G401 (cell line): ENCODE data around the gene TMEM121B. TPM values are rescaled to one million over a fixed set of nuclear protein-coding genes. Genes with fewer than 3 reads are reported as not detected.

Experiments used
- DNase-seq: peaks from one replicate; pipeline ENCODE4 v3.0.0-alpha.2; 2015; ENCODE audit warnings: low spot score
- in situ Hi-C: cut with HindIII; loops from 2 replicates; pipeline ENCODE4 v1.10.0; 2016; ENCODE audit warnings: low sequenced_read_pairs, mixed read lengths
- total RNA-seq: library from RNA; depleted of rRNA; stranded (reverse); fragments of >200 nt; shearing (Covaris generic); gene quantifications from 2 replicates; pipeline ENCODE4 v1.2.3, GENCODE V29; 2014

Gene TMEM121B
- total RNA-seq, 1 experiment from 2014 or later, result 0.75 TPM

DNA sequence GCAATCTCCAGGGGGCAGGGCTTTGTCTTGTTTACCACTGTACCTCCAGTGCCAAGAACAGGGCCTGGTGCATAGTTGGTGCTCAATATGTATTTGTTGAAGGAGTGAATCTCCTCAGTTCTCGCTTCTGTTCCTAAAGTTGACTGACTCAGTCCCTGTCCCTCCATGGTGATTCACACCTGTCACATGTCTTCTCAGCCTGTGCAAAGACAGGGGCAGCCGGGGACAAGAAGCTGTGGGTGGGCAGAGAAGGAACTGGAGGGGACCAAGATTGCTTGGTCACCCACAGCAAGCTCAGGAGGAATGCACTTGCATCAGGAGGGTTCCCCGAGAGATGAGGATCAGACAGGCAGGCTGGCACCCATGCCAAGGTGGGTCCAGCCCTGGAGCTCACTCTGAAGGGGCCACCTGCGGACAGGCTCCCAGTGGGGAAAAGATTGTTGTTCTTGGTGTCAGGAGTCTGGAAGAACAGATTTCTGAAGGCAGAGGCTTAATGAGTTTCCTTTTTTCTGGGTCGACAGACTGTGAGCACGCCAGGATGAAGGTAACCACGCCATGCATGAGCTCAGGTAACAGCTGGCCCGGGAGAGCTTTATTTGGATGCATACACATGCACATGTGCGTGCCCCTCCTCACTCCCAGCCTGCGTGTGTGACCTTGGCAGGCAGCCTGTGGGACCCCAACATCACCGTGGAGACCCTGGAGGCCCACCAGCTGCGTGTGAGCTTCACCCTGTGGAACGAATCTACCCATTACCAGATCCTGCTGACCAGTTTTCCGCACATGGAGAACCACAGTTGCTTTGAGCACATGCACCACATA lies 19.5 kb downstream of the TMEM121B start:
- DNase-seq, result no peak
- in situ Hi-C loops, result no loop called here

DNA sequence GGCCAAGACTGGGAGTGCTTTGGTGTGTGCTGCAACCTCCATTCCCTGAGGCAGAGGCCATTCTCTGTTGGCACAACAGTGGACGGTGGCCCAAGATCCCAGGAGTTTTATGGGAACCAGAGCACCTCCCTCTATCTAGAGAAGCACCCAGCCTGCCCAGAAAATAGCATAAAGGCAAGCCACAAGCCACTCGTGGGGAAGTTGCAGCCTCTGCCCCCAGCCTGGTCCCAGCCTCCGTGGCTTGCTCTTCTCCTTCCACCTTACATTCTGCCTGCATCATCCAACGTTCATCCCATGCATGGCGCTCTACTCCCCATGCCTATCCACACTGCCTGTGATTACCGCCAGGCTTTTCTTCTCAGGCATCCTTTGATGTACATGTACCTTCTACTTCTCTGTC lies 20.5 kb downstream of the TMEM121B start:
- no peak for DNase-seq
- in situ Hi-C loops, result no loop called here

DNA sequence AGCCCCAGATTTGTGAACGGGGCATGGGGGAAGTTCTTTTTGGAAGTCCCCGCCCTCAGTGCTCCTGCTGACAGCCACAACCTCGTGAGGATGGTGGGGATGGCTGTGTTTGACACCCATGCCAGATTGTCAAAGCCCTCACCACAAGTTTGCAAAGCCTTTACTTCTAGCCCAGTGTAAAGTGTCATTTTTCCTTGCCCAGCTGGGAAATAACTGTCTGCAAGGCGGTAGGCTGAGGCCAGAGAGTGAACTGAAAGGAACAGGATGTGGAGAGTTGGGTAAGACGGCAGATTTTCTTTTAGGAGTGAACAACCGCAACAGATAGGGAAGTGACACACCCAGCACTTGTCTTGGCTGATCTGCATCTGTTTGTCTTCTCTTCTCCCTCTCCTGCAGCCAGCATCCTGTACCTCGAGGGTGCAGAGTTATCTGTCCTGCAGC lies 22.8 kb downstream of the TMEM121B start:
- DNase-seq, result no peak
- in situ Hi-C loops, result no loop called here

DNA sequence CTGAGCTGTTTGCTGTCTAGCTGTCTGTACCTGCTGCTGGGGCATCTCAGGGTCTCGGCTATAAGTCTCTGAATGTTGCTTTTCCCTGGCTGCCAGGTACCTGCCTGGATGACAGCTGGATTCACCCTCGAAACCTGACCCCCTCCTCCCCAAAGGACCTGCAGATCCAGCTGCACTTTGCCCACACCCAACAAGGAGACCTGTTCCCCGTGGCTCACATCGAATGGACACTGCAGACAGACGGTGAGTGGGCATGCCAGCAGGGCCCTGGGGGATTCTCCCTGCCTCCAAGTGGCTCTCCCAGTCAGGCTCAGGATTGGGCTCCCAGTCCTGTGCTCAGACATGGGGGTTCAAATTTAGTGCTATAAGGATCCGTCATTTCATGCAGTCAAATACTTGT lies 23.5 kb downstream of the TMEM121B start:
- in situ Hi-C loops, result no loop called here
- DNase-seq, result no peak

DNA sequence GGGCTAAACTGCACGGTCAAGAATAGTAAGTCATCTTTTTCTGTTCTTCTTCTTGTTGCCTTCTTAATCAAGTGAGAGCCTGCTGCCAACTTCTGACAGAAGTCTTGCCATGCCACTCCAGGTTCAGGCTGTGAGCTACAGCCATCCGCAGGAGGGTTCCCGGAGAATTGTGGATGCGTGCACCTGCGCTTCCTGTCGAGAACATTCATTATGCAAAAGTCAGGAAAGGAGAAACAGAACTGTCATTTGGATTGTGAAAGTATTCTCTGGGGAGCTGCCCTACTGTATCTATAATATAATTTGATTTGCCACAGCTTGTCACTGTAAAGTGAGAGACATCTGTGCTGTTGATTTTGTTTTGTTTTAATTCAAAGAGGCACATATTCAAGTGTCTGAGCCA lies 24.1 kb downstream of the TMEM121B start:
- in situ Hi-C loops, result no loop called here
- no peak for DNase-seq

DNA sequence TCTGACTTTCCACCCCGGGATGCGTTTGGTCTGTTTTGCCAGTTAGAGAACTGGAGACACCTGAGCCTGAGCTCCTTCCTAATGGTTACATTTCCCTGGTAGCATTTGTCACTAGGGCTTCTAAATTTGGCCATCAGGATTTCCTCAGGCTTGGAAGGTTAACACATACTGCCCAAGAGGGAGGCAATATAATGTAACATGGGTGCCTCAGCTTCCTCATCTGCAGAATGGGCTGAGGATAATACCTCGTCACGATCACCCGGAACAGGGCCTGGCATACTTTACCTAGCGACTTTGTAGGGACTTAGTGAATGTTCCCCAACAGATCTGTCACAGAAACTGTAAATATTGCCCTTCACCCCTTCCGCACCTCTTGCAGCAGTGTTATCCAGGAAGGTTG lies 25.1 kb downstream of the TMEM121B start:
- in situ Hi-C loops, result no loop called here
- no peak for DNase-seq

DNA sequence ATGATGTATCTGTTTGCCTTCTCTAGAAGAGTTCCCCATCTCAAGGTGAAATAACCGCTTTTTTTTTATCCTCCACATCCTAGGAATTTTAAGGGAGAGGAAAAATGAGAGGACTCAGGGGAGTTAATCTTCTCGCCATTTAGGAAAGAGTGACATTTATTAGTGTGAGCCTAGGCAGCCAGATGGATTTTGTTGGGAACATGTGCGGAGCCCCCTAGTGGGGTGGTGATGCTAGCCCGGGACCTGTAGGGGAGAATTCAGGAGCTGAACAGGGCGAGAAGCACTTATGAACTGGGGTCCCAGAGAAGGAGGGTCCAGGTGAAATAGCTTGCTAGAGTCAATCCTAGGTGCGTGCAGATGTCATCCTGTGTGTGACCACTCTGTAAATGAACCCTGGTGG lies 25.6 kb downstream of the TMEM121B start:
- in situ Hi-C loops, result no loop called here
- no peak for DNase-seq

DNA sequence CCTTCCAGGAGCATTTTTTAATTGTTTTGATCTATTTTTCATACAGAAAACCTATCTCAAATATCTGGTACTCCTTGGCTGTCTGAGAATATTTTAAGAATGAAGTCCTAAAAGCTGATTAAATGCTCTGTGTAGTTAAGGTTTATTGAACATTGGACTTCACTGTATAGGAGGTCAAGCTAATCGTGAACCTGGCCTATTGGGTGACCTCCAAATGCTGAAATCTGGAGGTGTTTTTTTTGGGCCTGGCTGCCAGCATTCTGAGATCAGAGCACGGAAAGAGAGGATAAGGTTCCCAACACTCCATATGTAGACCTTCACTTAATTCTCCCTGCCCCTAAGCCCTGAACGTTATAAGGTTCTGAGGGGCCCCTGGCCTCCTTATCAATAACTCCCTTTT lies 28.1 kb downstream of the TMEM121B start:
- in situ Hi-C loops, result no loop called here
- DNase-seq, result no peak

DNA sequence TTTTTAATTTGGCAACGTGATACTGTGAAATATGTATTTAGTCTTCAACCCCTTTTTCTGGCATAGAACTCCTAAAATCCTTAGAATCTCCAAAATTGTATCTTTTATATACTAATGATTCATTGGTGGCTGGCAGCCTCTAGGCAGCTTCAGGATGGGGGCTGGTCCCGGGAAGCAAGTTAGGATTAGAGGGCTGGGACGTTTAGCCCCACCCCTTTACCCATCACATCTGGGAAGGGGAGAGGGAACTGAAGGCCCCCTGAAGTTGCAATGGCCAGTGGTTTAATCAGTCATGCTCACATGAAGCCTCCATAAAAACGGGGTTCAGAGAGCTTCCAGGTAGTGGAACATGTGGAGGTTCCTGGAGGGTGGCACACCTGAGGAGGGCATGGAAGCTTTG lies 29.3 kb downstream of the TMEM121B start:
- in situ Hi-C loops, result no loop called here
- DNase-seq, result no peak

DNA sequence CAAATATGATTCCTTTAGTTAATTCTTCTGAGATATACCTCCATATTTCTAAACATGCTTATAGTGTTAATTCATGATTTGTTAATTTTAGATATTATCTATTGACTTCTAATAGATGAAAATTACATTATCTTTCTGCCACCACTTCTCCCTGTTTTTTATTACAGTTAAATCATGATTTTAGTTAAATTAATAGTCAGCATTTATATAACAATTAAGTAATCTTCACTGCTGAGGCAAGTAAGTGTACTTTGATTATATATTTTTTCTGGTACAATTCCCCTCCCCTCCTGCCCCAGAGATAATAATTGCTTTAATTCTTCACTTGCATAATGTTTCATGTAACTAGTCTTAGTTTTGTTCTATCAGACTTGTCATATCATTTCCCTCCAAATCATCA lies 30.6 kb downstream of the TMEM121B start:
- no peak for DNase-seq
- in situ Hi-C loops, result no loop called here

DNA sequence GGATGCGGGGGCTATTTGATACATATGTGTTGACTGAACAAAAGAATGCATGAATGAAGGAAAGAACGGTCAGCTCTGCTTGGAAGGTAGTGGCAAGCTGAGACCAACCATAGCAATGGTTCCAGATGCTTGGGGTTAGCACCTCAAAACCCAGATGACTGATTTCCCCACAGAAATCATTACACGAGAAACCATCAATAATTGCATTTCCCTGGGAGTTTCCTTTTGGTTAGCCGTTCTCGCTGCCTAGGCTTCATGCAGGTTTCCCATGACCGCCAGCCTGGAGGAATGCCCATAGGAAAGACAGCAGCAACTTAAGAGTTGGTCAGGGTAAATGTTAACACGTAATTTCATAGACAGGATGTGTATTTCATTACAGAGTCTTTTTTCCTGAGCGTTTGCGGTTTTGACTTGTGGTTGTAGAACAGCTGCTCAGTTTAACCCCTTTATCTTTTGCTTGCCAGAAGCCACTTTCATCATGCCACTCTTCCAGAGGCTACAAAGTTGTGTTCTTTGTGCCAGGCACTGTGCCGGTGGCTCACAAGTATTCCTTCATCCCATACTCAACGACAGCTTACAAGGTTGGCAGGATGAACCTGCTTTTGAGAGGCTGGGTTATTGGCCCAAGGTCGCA lies 33.5 kb downstream of the TMEM121B start:
- no peak for DNase-seq
- in situ Hi-C loops, result no loop called here

DNA sequence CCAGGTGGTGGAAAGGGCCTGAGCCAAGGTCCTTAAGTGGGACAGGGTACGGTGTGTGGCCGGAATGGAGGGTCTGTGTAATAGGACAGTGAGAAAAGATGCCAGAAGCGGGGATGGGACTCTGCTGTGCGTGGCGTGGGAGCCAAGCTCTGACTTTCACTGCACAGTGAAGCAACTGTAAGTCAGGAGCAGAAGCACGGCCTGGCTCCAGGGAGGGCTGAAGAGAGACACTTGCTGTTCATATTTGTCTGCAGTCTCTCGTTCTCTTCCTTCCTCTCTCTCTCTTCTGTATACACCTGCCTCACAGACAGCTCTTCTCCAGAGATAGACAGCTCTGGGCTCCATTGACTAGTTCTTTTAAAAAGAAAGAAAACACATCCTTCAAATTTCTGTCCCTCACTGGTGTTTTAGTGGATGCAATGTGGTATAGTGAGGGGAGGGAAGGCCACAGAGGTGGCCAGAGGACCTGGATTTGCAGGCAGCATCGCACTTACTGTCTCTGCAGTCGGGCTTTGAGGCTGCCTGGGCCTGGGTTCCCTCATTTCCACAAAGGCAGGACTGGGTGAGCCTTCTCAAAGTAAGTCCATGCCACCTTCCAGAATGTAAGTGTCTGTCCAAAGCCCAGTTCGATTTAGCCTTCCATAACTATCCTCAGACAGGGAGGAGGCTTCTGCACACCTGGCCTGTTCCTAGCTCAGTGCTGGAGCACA lies 34.2 kb downstream of the TMEM121B start:
- in situ Hi-C loops, result no loop called here
- DNase-seq, result no peak

DNA sequence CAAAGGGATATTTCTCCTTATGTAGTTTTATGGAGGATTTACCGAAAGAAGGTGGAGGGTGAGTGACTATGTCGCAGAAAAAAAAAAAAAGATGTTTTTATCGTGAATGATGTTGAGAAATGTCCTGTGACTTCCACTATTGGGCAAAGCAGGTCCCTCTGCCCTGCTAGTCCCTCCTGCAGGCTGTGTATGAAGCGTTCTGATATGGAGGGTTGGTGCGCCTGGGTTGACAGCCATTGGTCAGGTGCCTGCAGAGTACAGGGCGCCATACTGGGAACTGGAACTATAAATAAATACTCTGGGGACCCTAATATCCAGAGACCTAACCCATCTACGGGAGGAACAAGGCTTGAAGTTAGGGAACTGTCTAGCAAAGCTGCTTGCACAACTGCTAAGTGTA lies 34.9 kb downstream of the TMEM121B start:
- in situ Hi-C loops, result no loop called here
- no peak for DNase-seq

DNA sequence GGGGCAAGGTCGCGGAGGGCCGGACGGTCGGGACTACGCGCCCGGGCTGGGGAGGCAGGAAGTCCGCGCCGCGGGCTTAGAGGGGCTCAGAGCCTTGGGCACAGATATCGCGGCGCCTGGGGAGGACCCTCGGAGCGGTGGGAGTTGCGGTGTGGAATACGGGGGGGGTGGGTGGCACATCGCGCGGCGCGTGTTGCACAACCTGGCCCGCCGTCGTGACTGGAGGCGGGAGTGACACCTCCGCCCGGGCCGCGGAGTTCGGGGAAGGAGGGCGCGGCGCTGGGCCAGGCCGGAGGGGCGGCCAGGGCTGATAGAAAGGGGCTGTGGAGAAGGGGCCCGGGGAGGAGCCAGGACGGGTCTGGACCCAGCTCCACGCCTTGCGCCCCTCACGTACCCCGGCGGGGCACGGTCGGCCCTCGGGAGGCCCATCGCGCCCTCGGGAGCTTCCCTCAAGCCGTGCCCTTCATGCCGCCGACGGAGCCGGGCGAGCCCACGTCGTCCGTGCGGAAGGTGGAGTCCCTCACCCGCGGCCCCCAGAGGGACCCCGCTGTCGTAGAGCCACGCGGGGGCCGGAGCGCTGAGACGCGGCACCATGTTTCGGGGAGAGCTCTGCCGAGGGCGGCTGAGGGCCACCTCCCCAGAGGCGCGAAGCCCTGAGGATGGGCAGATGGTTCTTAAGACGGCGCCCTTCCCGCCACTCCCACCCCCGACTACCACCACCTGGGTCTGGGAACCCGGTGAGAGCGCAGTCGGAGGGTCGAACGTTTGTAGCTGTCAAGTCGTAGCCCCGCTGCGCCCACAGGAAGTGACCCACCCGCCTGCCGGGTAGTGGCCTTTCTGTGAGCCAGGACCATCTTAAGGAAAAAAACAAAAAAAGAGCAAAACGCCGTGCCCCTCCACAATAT lies 35.6 kb downstream of the TMEM121B start:
- no peak for DNase-seq
- in situ Hi-C loops, result no loop called here

DNA sequence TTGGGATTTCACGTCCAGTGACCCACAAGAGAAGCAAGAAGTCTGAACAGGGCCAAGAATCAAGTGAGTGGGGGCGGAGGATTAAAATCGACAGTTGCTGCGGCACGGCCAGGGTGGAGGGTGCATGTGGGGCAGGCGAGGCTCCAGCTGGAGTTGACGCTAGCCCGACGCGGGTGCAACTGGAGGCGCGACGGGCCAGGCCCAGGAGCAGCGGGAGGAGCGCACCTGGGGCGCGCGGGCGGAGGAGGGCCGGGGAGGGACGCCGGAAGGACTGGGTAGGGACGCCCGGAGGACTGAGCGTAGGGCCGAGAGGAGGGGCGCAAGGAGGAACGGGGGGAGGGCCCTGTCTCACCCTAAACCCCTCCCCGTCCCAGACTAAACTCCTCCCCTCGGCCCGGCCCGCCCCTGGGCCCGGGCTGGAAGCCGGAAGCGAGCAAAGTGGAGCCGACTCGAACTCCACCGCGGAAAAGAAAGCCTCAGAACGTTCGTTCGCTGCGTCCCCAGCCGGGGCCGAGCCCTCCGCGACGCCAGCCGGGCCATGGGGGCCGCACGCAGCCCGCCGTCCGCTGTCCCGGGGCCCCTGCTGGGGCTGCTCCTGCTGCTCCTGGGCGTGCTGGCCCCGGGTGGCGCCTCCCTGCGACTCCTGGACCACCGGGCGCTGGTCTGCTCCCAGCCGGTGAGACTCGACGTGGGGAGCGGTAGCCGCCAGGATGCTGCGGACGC lies 36.4 kb downstream of the TMEM121B start, which contains the start of gene IL17RA:
IL17RA (plus strand) TSS at position 447 of the 723 bp plus-strand sequence; CDS start at position 539, 92 bp downstream.
- peak; percentile 47 for DNase-seq
- in situ Hi-C loops, result no loop called here

DNA sequence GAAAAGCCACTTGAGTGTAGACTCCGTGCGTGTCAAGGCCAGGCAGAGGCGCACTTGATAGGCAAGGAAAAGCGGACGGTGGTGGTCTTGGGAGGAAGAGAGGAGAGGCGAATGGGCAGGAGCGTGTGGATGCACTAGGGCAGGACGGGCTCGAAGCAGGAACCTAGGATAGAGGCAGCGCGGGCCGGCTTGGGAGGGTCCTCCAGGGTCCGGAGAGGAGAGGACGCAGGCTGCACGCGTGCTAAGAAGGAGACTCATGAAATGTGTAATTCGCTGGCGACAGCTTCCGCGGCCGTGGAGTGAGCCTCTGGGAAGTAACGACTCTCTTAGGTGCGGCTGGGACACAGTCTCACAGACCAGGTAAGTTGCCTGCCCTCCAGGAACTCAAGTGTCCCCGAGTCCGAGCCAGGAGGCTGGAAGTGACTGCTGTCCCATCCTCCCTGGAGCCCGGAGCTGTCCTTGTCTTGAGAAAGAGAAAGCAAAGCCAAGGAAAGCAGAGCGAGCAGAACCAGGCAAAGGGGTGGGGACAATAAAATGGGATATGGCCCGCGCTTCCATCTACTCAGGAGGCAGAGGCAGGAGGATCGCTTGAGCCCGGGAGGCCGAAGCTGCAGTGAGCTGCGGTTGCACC lies 37.2 kb downstream of the TMEM121B start:
- in situ Hi-C loops, result no loop called here
- DNase-seq, result no peak

DNA sequence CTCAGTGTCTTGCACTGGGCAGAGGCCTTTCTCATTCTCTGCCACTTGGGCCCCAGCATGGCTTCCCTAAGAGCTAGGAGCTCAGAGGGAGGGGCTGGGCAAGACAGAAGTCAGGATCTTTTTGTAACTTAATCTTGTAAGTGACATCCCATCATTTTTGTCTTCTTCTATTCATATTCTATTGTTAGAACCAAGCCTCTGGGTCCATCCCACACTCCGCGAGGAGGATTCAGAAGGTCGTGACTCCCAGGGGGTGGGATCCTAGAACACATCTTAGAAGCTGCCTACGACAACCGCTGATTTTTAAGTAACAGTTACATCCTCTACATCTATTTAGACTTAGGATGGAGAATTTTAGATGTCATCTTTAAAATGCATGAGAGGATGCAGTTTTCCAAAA lies 37.9 kb downstream of the TMEM121B start:
- no peak for DNase-seq
- in situ Hi-C loops, result no loop called here

DNA sequence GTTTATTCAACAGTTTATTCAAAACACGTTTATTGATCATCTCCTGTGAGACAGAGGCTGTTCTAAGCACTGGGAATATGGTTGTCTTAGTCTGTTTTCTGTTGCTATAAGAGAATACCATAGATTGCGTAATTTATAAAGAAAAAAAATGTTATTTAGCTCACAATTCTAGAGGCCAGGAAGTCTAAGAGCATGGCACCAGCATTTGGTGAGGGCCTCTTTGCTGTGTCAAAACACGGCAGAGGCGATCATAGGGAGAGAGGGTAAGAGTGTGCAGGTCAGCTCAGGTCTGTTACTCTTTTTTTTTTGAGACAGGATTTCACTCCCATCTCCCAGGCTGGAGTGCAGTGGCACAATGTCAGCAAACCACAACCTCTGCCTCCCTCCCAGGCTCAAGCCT lies 41.6 kb downstream of the TMEM121B start:
- in situ Hi-C loops, result no loop called here
- no peak for DNase-seq
